Heart left ventricle (tissue), 13 donors: Measurements from ENCODE around the gene WHRN.

ENCODE experiments used
- CTCF ChIP-seq, 12 donors: fragments of 200-600 bp; sonication (generic) in 4 of 12; IDR thresholded peaks; one replicate each; pipeline versions ENCODE4 v1.5.0 to v1.8.0; 2018 to 2022; ENCODE audit warnings: antibody characterized with exemption in 12 of 12, mild to moderate bottlenecking in 5 of 12
- POLR2A ChIP-seq, 2 donors: fragments of 450-650 bp; IDR thresholded peaks; one replicate each; pipeline ENCODE4 v1.6.1; 2017; ENCODE audit warnings: antibody characterized with exemption in 2 of 2, mild to moderate bottlenecking in 2 of 2, moderate library complexity in 2 of 2
- donor health status: ischemic (EF 13 %, LVEDD 7.1; RV severe dilation, severe dysfunction).
- donor health status: DM: no; HTN: yes; CAD: no.
- donor health status: DM: no; HTN: no; CAD: no.
- donor health status: ischemic (EF 25% LVEDD 6.9; RV normal size, moderate dysfunction).
- donor health status: ischemic (EF 25% LVEDD 5.7; RV mildly dilated, moderate dysfunction).
- donor health status: ischemic (EF 35%, LVEDD 5.7; RV mildly dilated, moderate dysfunction).
- donor health status: nonischemic (EF 11% LVEDD 7.7; RV severe dilation, severe dysfunction).
- donor health status: DM: yes; HTN: yes; CAD: no.
- donor health status: PGD.
- donor health status: ischemic (EF 29% LVEDD 5.4; RV normal size, mild dysfunction).
- donor health status: nonischemic (EF 23%, LVEDD 6.1; RV moderate dilation, normal function).

- TF ChIP-seq CTCF (IDR thresholded peaks at IDR 0.05), result no peak
- TF ChIP-seq POLR2A (IDR thresholded peaks at IDR 0.05), result no peak
Measured at GRCh38 chr9:114429488-114429887, 75.8 kb downstream of the WHRN start.
